ENCODE results near the gene TP53I3.
"Not testable (repeated sequence)": the region's sequence is repeated elsewhere in the genome, so short reads cannot be mapped to it uniquely, and the experiment has no call there.

TP53I3 gene

DNA sequence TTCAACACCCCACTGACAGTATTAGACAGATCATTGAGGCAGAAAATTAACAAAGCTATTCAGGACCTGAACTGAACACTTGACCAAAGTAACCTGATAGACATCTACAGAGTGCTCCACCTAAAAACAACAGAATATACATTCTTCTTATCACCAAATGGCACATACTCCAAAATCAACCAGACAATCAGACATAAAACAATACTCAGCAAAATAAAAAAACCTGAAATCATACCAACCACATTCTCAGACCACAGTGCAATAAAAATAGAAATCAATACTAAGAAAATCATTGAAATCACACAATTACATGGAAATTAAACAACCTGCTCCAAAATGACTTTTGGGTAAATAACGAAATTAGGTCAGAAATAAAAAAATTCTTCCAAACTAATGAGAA, 22.7 kb upstream of the TP53I3 start:
- no peak for DNase-seq (ENCODE audit: low spot score)
- H3K27ac ChIP-seq: no peak overlapping the region
- H3K4me3 ChIP-seq: no peak overlapping the region
- TF ChIP-seq, protein P1, sequence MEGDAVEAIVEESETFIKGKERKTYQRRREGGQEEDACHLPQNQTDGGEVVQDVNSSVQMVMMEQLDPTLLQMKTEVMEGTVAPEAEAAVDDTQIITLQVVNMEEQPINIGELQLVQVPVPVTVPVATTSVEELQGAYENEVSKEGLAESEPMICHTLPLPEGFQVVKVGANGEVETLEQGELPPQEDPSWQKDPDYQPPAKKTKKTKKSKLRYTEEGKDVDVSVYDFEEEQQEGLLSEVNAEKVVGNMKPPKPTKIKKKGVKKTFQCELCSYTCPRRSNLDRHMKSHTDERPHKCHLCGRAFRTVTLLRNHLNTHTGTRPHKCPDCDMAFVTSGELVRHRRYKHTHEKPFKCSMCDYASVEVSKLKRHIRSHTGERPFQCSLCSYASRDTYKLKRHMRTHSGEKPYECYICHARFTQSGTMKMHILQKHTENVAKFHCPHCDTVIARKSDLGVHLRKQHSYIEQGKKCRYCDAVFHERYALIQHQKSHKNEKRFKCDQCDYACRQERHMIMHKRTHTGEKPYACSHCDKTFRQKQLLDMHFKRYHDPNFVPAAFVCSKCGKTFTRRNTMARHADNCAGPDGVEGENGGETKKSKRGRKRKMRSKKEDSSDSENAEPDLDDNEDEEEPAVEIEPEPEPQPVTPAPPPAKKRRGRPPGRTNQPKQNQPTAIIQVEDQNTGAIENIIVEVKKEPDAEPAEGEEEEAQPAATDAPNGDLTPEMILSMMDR (IDR thresholded peaks at IDR 0.05): no peak

- TF ChIP-seq, protein P1 (IDR thresholded peaks at IDR 0.05): no peak
- no peak for DNase-seq (ENCODE audit: low spot score)
- Histone ChIP-seq H3K27ac (no peak overlapping the region), H3K4me3 (no peak overlapping the region)
Observed at GRCh38 chr2:24106786-24107185, 22.2 kb upstream of the TP53I3 start.

DNA sequence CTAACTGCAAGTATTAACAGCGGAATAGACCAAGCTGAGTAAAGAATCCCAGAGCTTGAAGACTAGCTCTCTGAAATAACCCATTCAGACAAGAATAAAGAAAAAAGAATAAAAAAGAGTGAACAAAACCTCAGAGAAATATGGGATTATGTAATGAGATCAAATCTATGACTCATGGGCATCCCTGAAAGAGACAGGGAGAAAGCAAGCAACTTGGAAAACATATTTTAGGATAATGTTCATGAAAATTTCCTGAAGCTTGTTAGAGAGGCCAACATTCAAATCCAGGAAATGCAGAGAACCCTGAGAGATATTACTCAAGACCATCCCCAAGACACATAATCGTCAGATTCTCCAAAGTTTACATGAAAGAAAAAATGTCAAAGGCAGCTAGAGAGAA, 21.2 kb upstream of the TP53I3 start:
- no peak for DNase-seq (ENCODE audit: low spot score)
- H3K4me3 ChIP-seq: no peak overlapping the region
- no peak overlapping the region for H3K27ac ChIP-seq
- TF ChIP-seq, protein P1 (IDR thresholded peaks at IDR 0.05): no peak

- TF ChIP-seq, protein P1 (IDR thresholded peaks at IDR 0.05): no peak
- DNase-seq (ENCODE audit: low spot score): no peak
- no peak overlapping the region for H3K27ac ChIP-seq
- H3K4me3 ChIP-seq: no peak overlapping the region
Observed at GRCh38 chr2:24104906-24105305, 20.3 kb upstream of the TP53I3 start.

GRCh38 chr2:24104110-24104650, 19.5 kb upstream of the TP53I3 start:
- Histone ChIP-seq H3K4me3 (no peak overlapping the region), H3K27ac (no peak overlapping the region)
- TF ChIP-seq, protein P1 (IDR thresholded peaks at IDR 0.05): no peak
- DNase-seq (ENCODE audit: low spot score): no peak

DNA sequence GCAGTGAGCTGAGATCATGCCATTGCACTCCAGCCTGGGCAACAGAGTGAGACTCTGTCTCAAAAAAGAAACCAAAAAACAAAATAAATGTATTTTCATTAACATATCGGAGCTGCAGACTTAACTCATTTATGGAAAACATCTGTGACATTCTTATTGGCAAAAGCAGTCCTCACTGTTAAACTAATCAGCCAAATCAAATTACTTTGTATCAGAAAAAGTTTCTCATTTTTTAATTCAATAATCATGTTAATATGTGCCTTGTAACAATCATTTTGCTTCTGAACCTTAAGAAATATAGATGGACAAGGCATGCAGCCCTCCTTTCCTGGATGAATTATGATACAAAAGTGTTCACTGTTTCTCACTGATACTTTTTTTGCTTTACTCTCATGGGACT, 18.0 kb upstream of the TP53I3 start:
- no peak for DNase-seq (ENCODE audit: low spot score)
- TF ChIP-seq, protein P1 (IDR thresholded peaks at IDR 0.05): no peak
- Histone ChIP-seq H3K4me3 (no peak overlapping the region), H3K27ac (no peak overlapping the region)

- Histone ChIP-seq H3K4me3 (no peak overlapping the region), H3K27ac (no peak overlapping the region)
- no peak for DNase-seq (ENCODE audit: low spot score)
- TF ChIP-seq, protein P1 (IDR thresholded peaks at IDR 0.05): no peak
Observed at GRCh38 chr2:24101992-24102391, 17.4 kb upstream of the TP53I3 start.

DNA sequence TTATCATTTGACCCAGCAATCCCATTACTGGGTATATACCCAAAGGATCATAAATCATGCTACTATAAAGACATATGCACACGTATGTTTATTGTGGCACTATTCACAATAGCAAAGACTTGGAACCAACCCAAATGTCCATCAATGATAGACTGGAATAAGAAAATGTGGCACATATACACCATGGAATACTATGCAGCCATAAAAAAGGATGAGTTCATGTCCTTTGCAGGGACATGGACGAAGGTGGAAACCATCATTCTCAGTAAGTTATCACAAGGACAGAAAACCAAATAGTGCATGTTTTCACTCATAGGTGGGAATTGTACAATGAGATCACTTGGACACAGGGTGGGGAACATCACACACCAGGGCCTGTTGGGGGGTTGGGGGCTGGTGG, 16.1 kb upstream of the TP53I3 start:
- not testable (repeated sequence) for DNase-seq (ENCODE audit: low spot score); H3K4me3 ChIP-seq; H3K27ac ChIP-seq

- not testable (repeated sequence) for H3K27ac ChIP-seq; H3K4me3 ChIP-seq; DNase-seq (ENCODE audit: low spot score)
Observed at GRCh38 chr2:24095171-24095677, 10.6 kb upstream of the TP53I3 start.

GRCh38 chr2:24093270-24093669, 8.6 kb upstream of the TP53I3 start:
- not testable (repeated sequence) for DNase-seq (ENCODE audit: low spot score); H3K27ac ChIP-seq; H3K4me3 ChIP-seq

All from coronary artery (tissue), 2 donors.